Mucosa of stomach (tissue), 1 donor: ENCODE data around the gene C2orf92.
"Not testable (repeated sequence)": the region's sequence is repeated elsewhere in the genome, so short reads cannot be mapped to it uniquely, and the experiment has no call there.

ENCODE experiments used
- H3K27me3 ChIP-seq: one replicate; pipeline ENCODE4 v1.7.0; 2013; ENCODE audit warnings: mild to moderate bottlenecking, low read length; ENCODE audit not compliant: control insufficient read depth, insufficient read depth
- H3K36me3 ChIP-seq: one replicate; pipeline ENCODE4 v1.7.0; 2013; ENCODE audit warnings: low read length; ENCODE audit not compliant: control insufficient read depth, insufficient read depth
- H3K4me1 ChIP-seq: one replicate; pipeline ENCODE4 v1.7.0; 2013; ENCODE audit warnings: mild to moderate bottlenecking, low read length; ENCODE audit not compliant: control insufficient read depth, insufficient read depth
- H3K4me3 ChIP-seq: one replicate; pipeline ENCODE4 v1.7.0; 2013; ENCODE audit warnings: low read length
- H3K9ac ChIP-seq: one replicate; pipeline ENCODE4 v1.7.0; 2013; ENCODE audit warnings: mild to moderate bottlenecking, low read length, moderate library complexity
- H3K9me3 ChIP-seq: one replicate; pipeline ENCODE4 v1.7.0; 2013; ENCODE audit warnings: mild to moderate bottlenecking, low read length, moderate library complexity; ENCODE audit not compliant: control insufficient read depth
- donor health status: Pancreatic carcinoma.

Gene C2orf92

GRCh38 chr2:97676620-97677019, 7.1 kb downstream of the C2orf92 start:
- no peaks in the 10 kb centered on the region for H3K27me3 ChIP-seq
- no peak overlapping the region for H3K9ac ChIP-seq
- no peak overlapping the region for H3K4me3 ChIP-seq
- no peaks in the 10 kb centered on the region for H3K9me3 ChIP-seq
- H3K4me1 ChIP-seq, result no peaks in the 10 kb centered on the region
- no peaks in the 10 kb centered on the region for H3K36me3 ChIP-seq

- Histone ChIP-seq H3K36me3 (no peaks in the 10 kb centered on the region), H3K9me3 (no peaks in the 10 kb centered on the region), H3K27me3 (no peaks in the 10 kb centered on the region), H3K4me3 (no peak overlapping the region), H3K9ac (no peak overlapping the region), H3K4me1 (no peaks in the 10 kb centered on the region)
Measured at GRCh38 chr2:97677480-97677879, 8.0 kb downstream of the C2orf92 start.

GRCh38 chr2:97678298-97678697, 8.8 kb downstream of the C2orf92 start:
- H3K36me3 ChIP-seq, result no peaks in the 10 kb centered on the region
- H3K4me1 ChIP-seq, result no peaks in the 10 kb centered on the region
- H3K4me3 ChIP-seq, result no peak overlapping the region
- H3K9ac ChIP-seq, result no peak overlapping the region
- H3K9me3 ChIP-seq, result no peaks in the 10 kb centered on the region
- H3K27me3 ChIP-seq, result no peaks in the 10 kb centered on the region

- not testable (repeated sequence) for H3K4me3 ChIP-seq, H3K9ac ChIP-seq, H3K27me3 ChIP-seq, H3K36me3 ChIP-seq, H3K4me1 ChIP-seq, H3K9me3 ChIP-seq
Measured at GRCh38 chr2:97687235-97687634, 17.7 kb downstream of the C2orf92 start.

- no peaks in the 10 kb centered on the region for H3K9me3 ChIP-seq
- H3K4me3 ChIP-seq, result no peak overlapping the region
- H3K27me3 ChIP-seq, result no peaks in the 10 kb centered on the region
- H3K9ac ChIP-seq, result no peak overlapping the region
- H3K4me1 ChIP-seq, result no peaks in the 10 kb centered on the region
- H3K36me3 ChIP-seq, result no peaks in the 10 kb centered on the region
Measured at GRCh38 chr2:97688062-97688827, 18.7 kb downstream of the C2orf92 start.

GRCh38 chr2:97691166-97691565, 21.7 kb downstream of the C2orf92 start:
- Histone ChIP-seq H3K4me3 (no peak overlapping the region), H3K9me3 (no peaks in the 10 kb centered on the region), H3K9ac (no peak overlapping the region), H3K27me3 (no peaks in the 10 kb centered on the region), H3K4me1 (no peaks in the 10 kb centered on the region), H3K36me3 (no peaks in the 10 kb centered on the region)

- Histone ChIP-seq H3K4me1 (no peaks in the 10 kb centered on the region), H3K9me3 (no peaks in the 10 kb centered on the region), H3K36me3 (no peaks in the 10 kb centered on the region), H3K27me3 (no peaks in the 10 kb centered on the region), H3K9ac (no peak overlapping the region), H3K4me3 (no peak overlapping the region)
Measured at GRCh38 chr2:97693476-97693875, 24.0 kb downstream of the C2orf92 start.

GRCh38 chr2:97695744-97696143, 26.2 kb downstream of the C2orf92 start:
- H3K27me3 ChIP-seq, result no peaks in the 10 kb centered on the region
- H3K9ac ChIP-seq, result no peak overlapping the region
- no peak overlapping the region for H3K4me3 ChIP-seq
- no peaks in the 10 kb centered on the region for H3K4me1 ChIP-seq
- H3K9me3 ChIP-seq, result no peaks in the 10 kb centered on the region
- no peaks in the 10 kb centered on the region for H3K36me3 ChIP-seq

GRCh38 chr2:97697252-97698235, 28.0 kb downstream of the C2orf92 start:
- Histone ChIP-seq H3K36me3 (no peaks in the 10 kb centered on the region), H3K9ac (no peak overlapping the region), H3K9me3 (no peaks in the 10 kb centered on the region), H3K4me1 (no peaks in the 10 kb centered on the region), H3K4me3 (no peak overlapping the region), H3K27me3 (no peaks in the 10 kb centered on the region)

GRCh38 chr2:97698530-97698929, 29.0 kb downstream of the C2orf92 start:
- Histone ChIP-seq H3K27me3 (no peaks in the 10 kb centered on the region), H3K36me3 (no peaks in the 10 kb centered on the region), H3K4me3 (no peak overlapping the region), H3K9ac (no peak overlapping the region), H3K9me3 (no peaks in the 10 kb centered on the region), H3K4me1 (no peaks in the 10 kb centered on the region)

- Histone ChIP-seq H3K9me3 (no peaks in the 10 kb centered on the region), H3K9ac (no peak overlapping the region), H3K36me3 (no peaks in the 10 kb centered on the region), H3K4me3 (no peak overlapping the region), H3K4me1 (no peaks in the 10 kb centered on the region), H3K27me3 (no peaks in the 10 kb centered on the region)
Measured at GRCh38 chr2:97699765-97700444, 30.4 kb downstream of the C2orf92 start.

GRCh38 chr2:97701186-97701585, 31.7 kb downstream of the C2orf92 start:
- no peaks in the 10 kb centered on the region for H3K27me3 ChIP-seq
- H3K9ac ChIP-seq, result no peak overlapping the region
- H3K36me3 ChIP-seq, result no peaks in the 10 kb centered on the region
- H3K9me3 ChIP-seq, result no peaks in the 10 kb centered on the region
- no peak overlapping the region for H3K4me3 ChIP-seq
- no peaks in the 10 kb centered on the region for H3K4me1 ChIP-seq
